Activated CD8-positive, alpha-beta memory T cell treated with anti-CD3 and anti-CD28 coated beads for 36 hours (primary cell): ENCODE data around the gene RSPO3. TPM values are rescaled to one million over a fixed set of nuclear protein-coding genes. Genes with fewer than 3 reads are reported as not detected.

Experiments used
- CTCF ChIA-PET: fragments of 350-600 bp; sonication (Branson Sonifier 250); formaldehyde crosslinking; loops from one replicate; lab custom pipeline; 2021; ENCODE audit warnings: antibody characterized with exemption; lab: Charles Lee
- POLR2A ChIA-PET: fragments of 350-600 bp; sonication (Branson Sonifier 250); formaldehyde crosslinking; loops from one replicate; lab custom pipeline; 2021; ENCODE audit warnings: antibody characterized with exemption; lab: Charles Lee
- total RNA-seq, 2 experiments: library from RNA; stranded (reverse); gene quantifications; one replicate each; pipeline ENCODE4 v1.2.3, GENCODE V29; 2021

The RSPO3 gene
- total RNA-seq, 2 experiments from 2014 or later = not detected

GRCh38 chr6:127103482-127103881 is 15.0 kb upstream of the RSPO3 start:
- POLR2A ChIA-PET = no interaction called here
- CTCF ChIA-PET = interaction anchor here (0.7 kb wide), 1 partner anchor 356 kb away, joined by 4 read pairs; the partner anchor contains the start of gene KIAA0408

- POLR2A ChIA-PET = no interaction called here
- CTCF ChIA-PET = no interaction called here
Observed at GRCh38 chr6:127107916-127108315, 10.6 kb upstream of the RSPO3 start.

- ChIA-PET POLR2A (no interaction called here), CTCF (no interaction called here)
Observed at GRCh38 chr6:127110712-127111111, 7.8 kb upstream of the RSPO3 start.

GRCh38 chr6:127111526-127111925 is 6.9 kb upstream of the RSPO3 start:
- ChIA-PET POLR2A (no interaction called here), CTCF (no interaction called here)

GRCh38 chr6:127114214-127114760 is 4.2 kb upstream of the RSPO3 start:
- ChIA-PET POLR2A (no interaction called here), CTCF (no interaction called here)

- CTCF ChIA-PET = no interaction called here
- POLR2A ChIA-PET = no interaction called here
Observed at GRCh38 chr6:127115084-127115655, 3.3 kb upstream of the RSPO3 start.

- POLR2A ChIA-PET = no interaction called here
Observed at GRCh38 chr6:127115746-127116145, 2.7 kb upstream of the RSPO3 start.

GRCh38 chr6:127117979-127118297 is 533 bp upstream of the RSPO3 start:
- ChIA-PET CTCF (no interaction called here), POLR2A (no interaction called here)

More at GRCh38 chr6:127115746-127116145, 2.7 kb upstream of the RSPO3 start:
- CTCF ChIA-PET = no interaction called here

- ChIA-PET POLR2A (no interaction called here), CTCF (no interaction called here)
Observed at GRCh38 chr6:127119102-127120022, 891 bp downstream of the RSPO3 start.

GRCh38 chr6:127120023-127120786 is 1.7 kb downstream of the RSPO3 start:
- ChIA-PET POLR2A (no interaction called here), CTCF (no interaction called here)

GRCh38 chr6:127120787-127121636 is 2.5 kb downstream of the RSPO3 start:
- CTCF ChIA-PET = interaction anchor here (0.6 kb wide), 1 partner anchor 12 kb away, joined by 4 read pairs; no protein-coding TSS in a partner anchor
- POLR2A ChIA-PET = no interaction called here

GRCh38 chr6:127121637-127121960 is 3.1 kb downstream of the RSPO3 start:
- ChIA-PET POLR2A (no interaction called here), CTCF (no interaction called here)

- POLR2A ChIA-PET = no interaction called here
Observed at GRCh38 chr6:127124172-127124571, 5.7 kb downstream of the RSPO3 start.

GRCh38 chr6:127124680-127125079 is 6.2 kb downstream of the RSPO3 start:
- ChIA-PET POLR2A (no interaction called here), CTCF (no interaction called here)

More at GRCh38 chr6:127124172-127124571, 5.7 kb downstream of the RSPO3 start:
- CTCF ChIA-PET = no interaction called here

GRCh38 chr6:127128066-127128465 is 9.6 kb downstream of the RSPO3 start:
- CTCF ChIA-PET = no interaction called here
- POLR2A ChIA-PET = no interaction called here

GRCh38 chr6:127129251-127129650 is 10.8 kb downstream of the RSPO3 start:
- ChIA-PET CTCF (no interaction called here), POLR2A (no interaction called here)

- CTCF ChIA-PET = no interaction called here
- POLR2A ChIA-PET = no interaction called here
Observed at GRCh38 chr6:127131275-127131674, 12.8 kb downstream of the RSPO3 start.

- POLR2A ChIA-PET = no interaction called here
- CTCF ChIA-PET = no interaction called here
Observed at GRCh38 chr6:127131772-127132376, 13.4 kb downstream of the RSPO3 start.

- CTCF ChIA-PET = no interaction called here
Observed at GRCh38 chr6:127134136-127134535, 15.7 kb downstream of the RSPO3 start.

More at GRCh38 chr6:127134136-127134535, 15.7 kb downstream of the RSPO3 start:
- POLR2A ChIA-PET = no interaction called here
